ENCODE data around the gene IL37. TPM values are rescaled to one million over a fixed set of nuclear protein-coding genes. Genes with fewer than 3 reads are reported as not detected.

IL37 gene
- total RNA-seq, 1 experiment from 2014 or later, result not detected

- Histone ChIP-seq H3K23ac (ENCODE audit: insufficient read length, low read depth, low read length) (no peak overlapping the region), H2BK120ac (ENCODE audit: low read depth, low read length, poor library complexity, severe bottlenecking) (no peak overlapping the region), H4K91ac (ENCODE audit: insufficient read length, low read depth, low read length) (no peak overlapping the region), H3K27me3 (ENCODE audit: insufficient read depth, low read length) (no peaks in the 10 kb centered on the region), H2AFZ (ENCODE audit: low read length) (no peak overlapping the region), H3K9ac (ENCODE audit: extremely low read depth, insufficient read length, low read length) (no peak overlapping the region), H2AK5ac (ENCODE audit: insufficient read length, low read length) (no peak overlapping the region), H3K18ac (ENCODE audit: insufficient read length, low read depth, low read length) (no peak overlapping the region), H4K5ac (ENCODE audit: insufficient read length, low read depth, low read length) (no peak overlapping the region), H3K4me1 (ENCODE audit: insufficient read depth, low read length) (no peaks in the 10 kb centered on the region), H2BK5ac (ENCODE audit: insufficient read length, low read length) (no peak overlapping the region), H3K79me1 (ENCODE audit: insufficient read depth, low read depth, low read length, poor library complexity, severe bottlenecking) (no peaks in the 10 kb centered on the region), H3K56ac (ENCODE audit: insufficient read length, low read depth, low read length) (no peak overlapping the region), H3K14ac (ENCODE audit: insufficient read depth, low read length) (no peak overlapping the region; the same call in 1 of the 2 replicates), H2BK20ac (ENCODE audit: low read depth, low read length, poor library complexity, severe bottlenecking) (no peak overlapping the region), H3K23me2 (ENCODE audit: insufficient read length, low read depth, low read length, poor library complexity, severe bottlenecking) (no peaks in the 10 kb centered on the region), H4K8ac (replicated peaks; ENCODE audit: insufficient read length, low read depth, low read length) (no peak overlapping the region), H3K4me2 (ENCODE audit: insufficient read depth, insufficient read length, low read length) (no peak overlapping the region), H3K4ac (ENCODE audit: low read depth, low read length) (no peak overlapping the region), H3T11ph (ENCODE audit: low read length) (no peak overlapping the region), H3K9me3 (ENCODE audit: control insufficient read depth, low read depth, low read length) (no peaks in the 10 kb centered on the region), H3K79me2 (ENCODE audit: insufficient read depth, low read length) (no peaks in the 10 kb centered on the region), H4K20me1 (ENCODE audit: control insufficient read depth, insufficient read depth, insufficient read length) (peaks cover 2% of the 10 kb centered on the region), H2BK12ac (ENCODE audit: insufficient read length, low read depth, low read length) (no peak overlapping the region), H2BK15ac (ENCODE audit: low read depth, low read length) (no peak overlapping the region), H3K27ac (ENCODE audit: insufficient read length, low read depth, low read length) (no peak overlapping the region)
- Mint-ChIP-seq H3K27ac (no peak overlapping the region), H3K4me3 (no peak overlapping the region), H3K36me3 (ENCODE audit: insufficient read depth in 1 of 3, low read depth in 3 of 3) (no peaks in the 10 kb centered on the region), H3K4me1 (no peaks in the 10 kb centered on the region), H3K9me3 (peaks cover 8 to 14% of the 10 kb centered on the region in 2 experiments; a peak in 3 of 5 replicates), H3K27me3 (ENCODE audit: low read depth) (peaks cover 3% of the 10 kb centered on the region)
- WGBS (ENCODE audit: extremely low coverage, insufficient read length, low lambda C conversion rate), result no CpG with 5 or more reads among the region's 7 CpGs
- DNase-seq, result no peak
- no peak for TF ChIP-seq CTCF (conservative IDR thresholded peaks at IDR 0.05)
These were observed 4.6 kb downstream of the IL37 start for GRCh38 chr2:112915300-112916144.

Measured in H9 (cell line).